Cardiac fibroblast (primary cell): ENCODE results near the gene CCDC63.

ENCODE experiments used
- DNase-seq, 2 donors: peaks; one replicate each; pipeline versions ENCODE4 v3.0.0 to v3.0.0-alpha.2; 2010; ENCODE audit warnings: low read depth in 2 of 2
- H3K4me3 ChIP-seq, 2 donors: replicated peaks in 1 of 2; 1 replicate in 1 of 2; 2 replicates in 1 of 2; pipeline ENCODE4 v1.5.1; 2011; ENCODE audit warnings: low read depth in 2 of 2, low read length in 2 of 2, mild to moderate bottlenecking in 2 of 2, moderate library complexity in 1 of 2
- TF ChIP-seq, protein P1 (sequence below): IDR thresholded peaks from one replicate; pipeline ENCODE4 v1.5.1; 2011; ENCODE audit warnings: low read depth, mild to moderate bottlenecking, low read length, inconsistent platforms

CCDC63 gene

DNA sequence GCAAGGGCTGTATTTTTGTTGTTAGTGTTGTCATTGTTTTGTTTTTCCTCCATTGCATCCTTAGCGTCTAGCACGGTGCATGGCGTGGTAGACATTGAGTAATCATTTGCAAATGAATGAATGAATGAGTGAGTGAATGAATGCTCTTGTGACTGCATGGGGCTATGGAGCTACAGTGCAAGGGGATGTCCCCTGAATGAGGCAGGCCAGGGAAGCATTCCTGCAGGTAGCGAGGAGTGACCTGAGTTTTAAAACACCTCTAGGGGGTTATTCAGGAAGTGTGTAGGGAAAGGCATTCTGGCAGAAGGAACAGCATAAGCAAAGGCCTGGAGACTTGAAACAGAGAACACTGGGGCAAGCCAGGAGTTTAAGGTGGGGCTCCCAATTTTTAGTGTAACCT, 56.7 kb downstream of the CCDC63 start:
- TF ChIP-seq, protein P1, sequence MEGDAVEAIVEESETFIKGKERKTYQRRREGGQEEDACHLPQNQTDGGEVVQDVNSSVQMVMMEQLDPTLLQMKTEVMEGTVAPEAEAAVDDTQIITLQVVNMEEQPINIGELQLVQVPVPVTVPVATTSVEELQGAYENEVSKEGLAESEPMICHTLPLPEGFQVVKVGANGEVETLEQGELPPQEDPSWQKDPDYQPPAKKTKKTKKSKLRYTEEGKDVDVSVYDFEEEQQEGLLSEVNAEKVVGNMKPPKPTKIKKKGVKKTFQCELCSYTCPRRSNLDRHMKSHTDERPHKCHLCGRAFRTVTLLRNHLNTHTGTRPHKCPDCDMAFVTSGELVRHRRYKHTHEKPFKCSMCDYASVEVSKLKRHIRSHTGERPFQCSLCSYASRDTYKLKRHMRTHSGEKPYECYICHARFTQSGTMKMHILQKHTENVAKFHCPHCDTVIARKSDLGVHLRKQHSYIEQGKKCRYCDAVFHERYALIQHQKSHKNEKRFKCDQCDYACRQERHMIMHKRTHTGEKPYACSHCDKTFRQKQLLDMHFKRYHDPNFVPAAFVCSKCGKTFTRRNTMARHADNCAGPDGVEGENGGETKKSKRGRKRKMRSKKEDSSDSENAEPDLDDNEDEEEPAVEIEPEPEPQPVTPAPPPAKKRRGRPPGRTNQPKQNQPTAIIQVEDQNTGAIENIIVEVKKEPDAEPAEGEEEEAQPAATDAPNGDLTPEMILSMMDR, result no peak
- no peak overlapping the region for H3K4me3 ChIP-seq
- no peak for DNase-seq

DNA sequence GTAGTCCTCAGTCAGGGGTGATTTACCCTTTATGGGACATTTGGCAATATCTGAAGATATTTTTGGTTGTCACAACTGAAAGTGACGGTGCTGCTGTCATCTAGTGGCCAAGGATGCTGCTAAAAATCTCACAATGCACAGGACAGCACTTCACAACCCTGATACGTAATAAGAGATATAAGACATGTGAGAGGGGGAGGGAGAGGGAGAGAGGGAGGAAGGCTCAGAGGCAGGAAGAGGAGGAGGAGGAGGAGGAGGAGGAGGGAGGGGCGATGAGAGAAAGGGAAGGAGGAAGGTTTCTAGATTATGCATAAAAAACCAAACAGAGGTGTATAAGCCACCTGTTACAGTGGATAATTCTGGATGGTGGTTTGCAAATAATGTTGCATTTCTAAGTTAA, 59.3 kb downstream of the CCDC63 start:
- no peak overlapping the region for H3K4me3 ChIP-seq
- TF ChIP-seq, protein P1, result no peak
- no peak for DNase-seq

DNA sequence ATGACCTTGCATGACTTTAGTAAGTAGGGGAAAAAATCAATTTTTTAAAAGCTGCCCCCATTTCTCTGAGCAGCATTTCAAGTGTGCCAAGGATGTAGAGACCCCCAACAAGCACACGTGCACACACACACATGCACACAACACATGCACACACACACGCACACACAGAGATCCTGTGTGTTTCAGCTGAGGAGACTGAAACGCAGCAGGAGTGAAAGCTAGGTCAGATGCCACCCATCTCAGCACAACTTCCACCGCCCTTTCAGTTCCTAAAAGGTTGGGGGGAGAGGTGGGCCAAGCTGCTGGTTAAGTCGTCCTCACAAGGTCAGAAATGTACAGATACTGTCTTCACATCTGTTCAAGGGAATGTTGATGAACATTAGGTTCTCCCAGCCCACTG, 59.7 kb downstream of the CCDC63 start:
- TF ChIP-seq, protein P1, result no peak
- no peak for DNase-seq
- no peak overlapping the region for H3K4me3 ChIP-seq

DNA sequence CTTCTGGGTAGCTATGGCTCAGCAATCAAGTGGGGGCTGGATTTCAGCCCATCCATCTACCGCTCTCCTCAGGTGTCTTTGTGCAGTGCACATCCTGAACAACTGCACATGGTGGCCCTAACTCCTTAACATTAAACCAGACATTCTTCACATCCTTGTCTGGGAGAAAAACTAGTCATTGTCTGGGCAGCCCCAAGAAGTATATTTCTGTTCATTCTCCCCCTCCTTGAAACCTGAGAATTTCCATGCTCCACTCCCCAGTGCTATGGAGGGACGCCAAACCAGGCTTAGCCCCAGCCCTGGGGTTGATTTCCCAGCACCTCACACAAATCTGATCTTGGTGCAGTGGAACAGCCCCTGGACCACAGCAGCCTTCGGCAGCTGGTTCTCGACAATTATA, 60.2 kb downstream of the CCDC63 start:
- H3K4me3 ChIP-seq, result no peak overlapping the region
- TF ChIP-seq, protein P1, result no peak
- peak; percentile 30 to 46 for DNase-seq

DNA sequence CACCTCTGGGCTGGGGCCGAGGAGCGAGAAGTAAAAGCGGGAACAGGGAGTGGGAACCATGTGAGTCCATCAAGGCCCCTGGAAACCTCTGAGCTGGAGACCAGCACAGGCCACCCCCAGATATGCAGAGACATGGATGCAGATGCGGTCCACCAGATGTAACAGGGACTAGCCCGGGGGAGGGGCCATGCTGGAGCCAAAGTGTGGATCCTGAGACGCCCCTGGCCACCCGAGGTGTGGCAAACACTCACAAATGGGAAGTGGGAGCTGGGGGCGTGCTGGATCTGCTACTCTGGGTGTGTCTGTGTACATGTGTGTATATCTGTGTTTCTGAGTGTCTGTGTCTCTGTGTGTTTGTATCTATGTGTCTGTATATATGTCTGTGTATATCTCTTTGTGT, 60.8 kb downstream of the CCDC63 start:
- H3K4me3 ChIP-seq, result no peak overlapping the region
- TF ChIP-seq, protein P1, result no peak
- no peak for DNase-seq

DNA sequence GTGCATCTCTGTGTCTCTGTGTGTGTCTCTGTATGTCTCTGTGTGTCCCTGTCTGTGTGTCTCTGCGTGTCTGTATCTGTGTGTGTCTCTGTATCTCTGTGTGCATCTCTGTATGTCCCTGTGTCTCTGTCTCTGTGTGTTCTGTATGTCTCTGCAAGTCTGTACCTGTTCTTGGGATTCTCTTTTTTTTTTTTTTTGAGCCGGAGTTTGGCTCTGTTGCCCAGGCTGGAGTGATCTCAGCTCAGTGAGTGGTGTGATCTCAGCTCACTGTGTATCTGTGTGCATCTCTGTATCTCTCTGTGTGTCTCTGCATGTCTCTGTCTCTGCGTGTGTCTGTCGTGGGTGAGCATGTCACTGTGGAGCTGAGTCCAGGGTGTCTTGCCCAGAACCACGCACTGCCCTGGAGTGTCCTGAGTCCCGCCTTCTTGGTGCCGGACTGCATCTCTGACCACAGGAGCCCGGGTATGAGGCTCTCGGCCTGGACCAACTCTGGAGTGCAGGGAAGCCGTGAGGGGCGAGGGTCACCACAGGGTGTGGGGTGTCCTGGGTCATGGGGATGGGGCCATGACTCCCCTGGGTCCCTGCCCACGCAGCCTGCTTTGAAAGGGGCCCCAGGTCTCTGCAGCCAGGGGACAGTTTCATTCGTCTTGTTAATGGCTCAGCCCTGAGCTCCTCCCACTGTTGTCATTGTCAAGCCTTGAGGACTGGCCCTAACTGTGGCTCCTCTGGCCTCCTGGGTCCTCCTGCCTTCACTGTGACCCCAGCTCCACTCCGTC, 61.8 kb downstream of the CCDC63 start:
- DNase-seq, result no peak
- H3K4me3 ChIP-seq, result no peak overlapping the region
- TF ChIP-seq, protein P1, result no peak

DNA sequence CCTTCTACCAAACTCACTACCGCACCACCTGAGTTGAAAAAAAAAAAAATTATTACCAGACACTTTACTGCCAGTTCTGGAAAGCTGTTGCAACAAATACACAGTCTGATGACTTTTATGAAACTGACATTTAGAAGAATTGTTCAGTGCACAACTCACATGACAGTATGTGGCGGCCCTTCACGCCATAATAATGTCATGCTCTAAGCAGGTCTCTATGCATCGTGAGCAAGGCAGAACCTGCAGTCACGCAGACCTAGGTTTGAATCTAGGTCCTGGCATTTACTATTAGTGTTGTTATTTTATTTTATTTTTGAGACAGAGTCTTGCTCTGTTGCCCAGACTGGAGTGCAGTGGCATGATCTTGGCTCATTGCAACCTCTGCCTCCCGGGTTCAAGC, 65.5 kb downstream of the CCDC63 start:
- TF ChIP-seq, protein P1, result no peak
- no peak overlapping the region for H3K4me3 ChIP-seq
- no peak for DNase-seq
